HCT116 (cell line): ENCODE results near the gene ATP1A1. TPM values are rescaled to one million over a fixed set of nuclear protein-coding genes. Genes with fewer than 3 reads are reported as not detected.

Source experiments
- ATAC-seq: fragments of 200-7000 bp; cut with Tn5 transposase; 2 replicates; pipeline ENCODE4 v1.9.1; 2020; ENCODE audit warnings: mild to moderate bottlenecking, moderate library complexity
- BruUV-seq: library from RNA; stranded (reverse); fragments of 400-500 nt; replicated peaks from 2 replicates; lab custom pipeline; 2021; lab: Mats Ljungman, UMichigan
- CTCF ChIA-PET: fragments of 300-600 bp; sonication (Branson Sonifier 250); formaldehyde crosslinking; loops from one replicate; lab custom pipeline; 2021; ENCODE audit warnings: antibody characterized with exemption; lab: Charles Lee
- POLR2A ChIA-PET: fragments of 300-600, 350-600 bp; sonication (Branson Sonifier 250); formaldehyde crosslinking; loops from one replicate; lab custom pipeline; 2021; ENCODE audit warnings: antibody characterized with exemption; lab: Charles Lee
- RAD21 ChIA-PET, 2 experiments: fragments of 300-600 bp; sonication (Branson Sonifier 250); formaldehyde crosslinking; loops; one replicate each; lab custom pipeline; 2023; ENCODE audit warnings: low total read pairs in 2 of 2; ENCODE audit not compliant: uncharacterized antibody in 2 of 2, unreplicated experiment in 2 of 2, low non-redundant PET in 1 of 2; lab: Charles Lee
- DNase-seq: peaks from one replicate; pipeline ENCODE4 v3.0.0-alpha.2; 2010; ENCODE audit warnings: low read depth, low spot score
- H2AFZ ChIP-seq: fragments of 200-600 bp; shearing (Covaris generic), sonication (generic); 2 replicates; pipeline ENCODE4 v1.6.1; 2017; ENCODE audit warnings: low read depth, mixed run types, mixed read lengths, antibody characterized with exemption, low read length; ENCODE audit not compliant: poor library complexity, severe bottlenecking
- H3K27ac ChIP-seq: 2 replicates; pipeline ENCODE4 v1.5.1; 2012; ENCODE audit warnings: low read depth, low read length
- H3K27me3 ChIP-seq: fragments of 200-600 bp; sonication (generic); 2 replicates; pipeline ENCODE4 v1.6.1; 2016; ENCODE audit warnings: mixed run types, low read length, mixed read lengths; ENCODE audit not compliant: insufficient read depth
- H3K36me3 ChIP-seq, 2 experiments: fragments of 200-500 bp in 1 of 2; fragments of 200-600 bp in 1 of 2; sonication (Bioruptor generic) in 1 of 2; sonication (generic) in 1 of 2; 2 replicates each; pipeline versions ENCODE4 v1.5.1 to v1.6.1; 2014 to 2016; ENCODE audit warnings: low read length in 2 of 2, inconsistent platforms in 1 of 2, mixed read lengths in 1 of 2, mixed run types in 1 of 2; ENCODE audit not compliant: insufficient read depth in 2 of 2, control insufficient read depth in 1 of 2
- H3K4me1 ChIP-seq, 2 experiments: fragments of 200-600 bp in 1 of 2; sonication (generic) in 1 of 2; 2 replicates each; pipeline versions ENCODE4 v1.5.1 to v1.6.1; 2012 to 2017; ENCODE audit warnings: low read length in 2 of 2, inconsistent platforms in 1 of 2, mild to moderate bottlenecking in 1 of 2, mixed read lengths in 1 of 2, mixed run types in 1 of 2, moderate library complexity in 1 of 2; ENCODE audit not compliant: insufficient read depth in 2 of 2, control insufficient read depth in 1 of 2
- H3K4me2 ChIP-seq: fragments of 200-600 bp; sonication (generic); 2 replicates; pipeline ENCODE4 v1.6.1; 2017; ENCODE audit warnings: mixed run types, low read length, mixed read lengths
- H3K4me3 ChIP-seq, 2 experiments: fragments of 200-600 bp in 1 of 2; sonication (generic) in 1 of 2; replicated peaks in 1 of 2; 2 replicates each; pipeline ENCODE4 v1.5.1; 2011 to 2016; ENCODE audit warnings: low read length in 2 of 2, control low read depth in 1 of 2, low read depth in 1 of 2, mild to moderate bottlenecking in 1 of 2, mixed read lengths in 1 of 2, mixed run types in 1 of 2
- H3K79me2 ChIP-seq: fragments of 200-600 bp; sonication (generic); 2 replicates; pipeline ENCODE4 v1.6.1; 2017; ENCODE audit warnings: mild to moderate bottlenecking, mixed run types, low read length, moderate library complexity, mixed read lengths; ENCODE audit not compliant: insufficient read depth
- H3K9ac ChIP-seq: fragments of 200-600 bp; sonication (generic); 2 replicates; pipeline ENCODE4 v1.6.1; 2016; ENCODE audit warnings: low read length, mixed read lengths
- H3K9me2 ChIP-seq: fragments of 200-600 bp; sonication (generic), shearing (Covaris generic); 2 replicates; pipeline ENCODE4 v1.6.1; 2017; ENCODE audit warnings: mixed run types, mild to moderate bottlenecking, moderate library complexity; ENCODE audit not compliant: insufficient read depth
- H3K9me3 ChIP-seq, 2 experiments: fragments of 200-500 bp in 1 of 2; fragments of 200-600 bp in 1 of 2; sonication (Bioruptor generic) in 1 of 2; sonication (generic) in 1 of 2; 2 replicates each; pipeline ENCODE4 v1.6.1; 2014 to 2017; ENCODE audit warnings: low read length in 2 of 2, mixed read lengths in 2 of 2, inconsistent platforms in 1 of 2, low read depth in 1 of 2, mild to moderate bottlenecking in 1 of 2, mixed run types in 1 of 2, moderate library complexity in 1 of 2; ENCODE audit not compliant: control insufficient read depth in 1 of 2, insufficient read depth in 1 of 2
- H4K20me1 ChIP-seq: fragments of 200-600 bp; sonication (generic), shearing (Covaris generic); 2 replicates; pipeline ENCODE4 v1.6.1; 2017; ENCODE audit warnings: mixed run types, mild to moderate bottlenecking, moderate library complexity; ENCODE audit not compliant: insufficient read depth
- CBX3 ChIP-seq: IDR thresholded peaks from 2 replicates; pipeline ENCODE4 v1.6.1; 2012; ENCODE audit warnings: low read depth
- CEBPB ChIP-seq: IDR thresholded peaks from 2 replicates; pipeline ENCODE4 v1.6.1; 2012; ENCODE audit warnings: low read depth
- EGR1 ChIP-seq: IDR thresholded peaks from 2 replicates; pipeline ENCODE4 v1.6.1; 2012; ENCODE audit warnings: low read depth
- ELF1 ChIP-seq: IDR thresholded peaks from 2 replicates; pipeline ENCODE4 v1.6.1; 2012; ENCODE audit warnings: low read depth, borderline replicate concordance
- EZH2 ChIP-seq: fragments of 200-600 bp; sonication (generic); IDR thresholded peaks from 2 replicates; pipeline ENCODE4 v1.6.1; 2017; ENCODE audit warnings: antibody characterized with exemption, mixed run types
- FOSL1 ChIP-seq: IDR thresholded peaks from 2 replicates; pipeline ENCODE4 v1.6.1; 2012; ENCODE audit warnings: low read depth
- JUND ChIP-seq: IDR thresholded peaks from 2 replicates; pipeline ENCODE4 v1.6.1; 2012
- TCF7L2 ChIP-seq: IDR thresholded peaks from 2 replicates; pipeline ENCODE4 v1.7.0; 2011; ENCODE audit warnings: borderline replicate concordance, inconsistent platforms; ENCODE audit not compliant: insufficient read depth, insufficient read length; ENCODE audit errors: extremely low read depth
- YY1 ChIP-seq: IDR thresholded peaks from 2 replicates; pipeline ENCODE4 v1.6.1; 2011; ENCODE audit warnings: low read length, low read depth, moderate library complexity, mild to moderate bottlenecking; ENCODE audit not compliant: insufficient replicate concordance; ENCODE audit errors: extremely low read depth
- ZFX ChIP-seq: fragments of 450-650 bp; IDR thresholded peaks from 2 replicates; pipeline ENCODE4 v1.6.1; 2017
- ZNF274 ChIP-seq: fragments of 200-500 bp; sonication (Bioruptor generic); IDR thresholded peaks from 2 replicates; pipeline ENCODE4 v1.6.1; 2014; ENCODE audit warnings: mild to moderate bottlenecking, low read depth, low read length, inconsistent platforms
- intact Hi-C: fragments of 100-400 bp; cut with micrococcal nuclease; formaldehyde crosslinking; loops from 2 replicates; pipeline ENCODE4 v1.10.0; 2022
- total RNA-seq: library from RNA; stranded (reverse); gene quantifications from one replicate; pipeline ENCODE4 v1.2.1, GENCODE V29; 2021; ENCODE audit not compliant: unreplicated experiment
- TF ChIP-seq, protein P1 (sequence below): IDR thresholded peaks from 2 replicates; pipeline ENCODE4 v1.6.1; 2011; ENCODE audit warnings: mild to moderate bottlenecking, low read length, moderate library complexity; ENCODE audit not compliant: insufficient replicate concordance; ENCODE audit errors: extremely low read depth
- TF ChIP-seq, protein P2 (sequence below): IDR thresholded peaks from 2 replicates; pipeline ENCODE4 v1.6.1; 2012

The ATP1A1 gene
- total RNA-seq, 1 experiment from 2014 or later, result 290 TPM

DNA sequence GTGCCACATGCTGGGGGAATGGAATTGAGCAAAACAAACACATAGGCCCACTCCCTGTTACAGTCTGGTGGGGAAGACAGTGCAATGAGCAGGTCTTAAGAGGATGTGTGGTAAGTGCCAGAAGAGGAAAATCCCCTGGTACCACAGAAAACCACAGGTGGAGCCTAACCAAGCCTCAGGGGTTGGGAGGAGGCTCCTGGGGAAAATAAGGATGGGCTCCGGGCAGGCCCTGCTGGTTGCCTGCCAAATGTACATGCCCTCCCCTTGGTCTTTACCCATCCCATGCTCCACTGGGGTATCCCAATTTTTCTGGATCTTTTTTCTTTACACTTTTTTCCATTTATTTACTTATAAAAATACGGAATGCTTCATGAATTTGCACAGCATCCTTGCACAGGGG lies 40.4 kb downstream of the ATP1A1 start:
- intact Hi-C loops, result no loop called here
- Histone ChIP-seq H3K9me2 (no peaks in the 10 kb centered on the region), H3K79me2 (peaks cover 11% of the 10 kb centered on the region), H3K9me3 (no peaks in the 10 kb centered on the region), H3K4me2 (no peak overlapping the region), H3K36me3 (no peaks in the 10 kb centered on the region), H3K27ac (no peak overlapping the region), H3K4me1 (peaks cover 0 to 28% of the 10 kb centered on the region in 2 experiments; a peak in 3 of 4 replicates), H3K4me3 (no peak overlapping the region), H2AFZ (no peak overlapping the region), H3K9ac (no peak overlapping the region), H3K27me3 (no peaks in the 10 kb centered on the region), H4K20me1 (no peaks in the 10 kb centered on the region)
- ATAC-seq (no peak), DNase-seq (no peak)
- CTCF ChIA-PET, result no interaction called here
- RAD21 ChIA-PET, result no interaction called here
- TF ChIP-seq ELF1, result no peak
- TF ChIP-seq CEBPB, result no peak
- TF ChIP-seq EGR1, result no peak
- POLR2A ChIA-PET, result no interaction called here
- no TSS peak for BruUV-seq

DNA sequence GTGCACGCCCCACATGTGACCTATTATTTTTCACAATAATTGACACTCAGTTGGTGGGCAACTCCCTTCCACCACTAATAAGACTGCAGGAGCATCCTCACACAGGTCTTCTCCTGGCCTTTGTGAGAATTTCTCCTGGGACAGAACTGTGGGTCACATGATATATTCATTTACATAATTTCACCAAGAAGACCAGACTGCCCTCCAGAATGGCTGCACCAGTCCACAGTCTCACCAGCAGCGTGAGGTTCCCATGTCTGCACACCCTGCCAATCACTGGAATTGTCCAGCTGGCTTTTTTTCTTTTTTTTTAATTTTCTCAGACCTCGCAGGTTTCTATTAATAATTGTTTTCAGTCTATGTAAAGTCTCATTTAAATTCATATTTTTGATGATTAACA lies 41.3 kb downstream of the ATP1A1 start:
- Histone ChIP-seq H3K9ac (no peak overlapping the region), H3K4me2 (no peak overlapping the region), H3K79me2 (peaks cover 11% of the 10 kb centered on the region), H3K9me3 (no peaks in the 10 kb centered on the region), H3K27me3 (no peaks in the 10 kb centered on the region), H3K27ac (no peak overlapping the region), H3K4me3 (no peak overlapping the region), H3K9me2 (no peaks in the 10 kb centered on the region), H4K20me1 (no peaks in the 10 kb centered on the region)
- intact Hi-C loops, result no loop called here
- BruUV-seq, result no TSS peak
- ChIA-PET RAD21 (no interaction called here), POLR2A (no interaction called here), CTCF (no interaction called here)
- ATAC-seq, result no peak
- TF ChIP-seq FOSL1 (no peak), TCF7L2 (no peak), YY1 (no peak), ZFX (no peak), ZNF274 (no peak), JUND (no peak), EZH2 (no peak), CBX3 (no peak), CEBPB (no peak)
- TF ChIP-seq, protein P1, sequence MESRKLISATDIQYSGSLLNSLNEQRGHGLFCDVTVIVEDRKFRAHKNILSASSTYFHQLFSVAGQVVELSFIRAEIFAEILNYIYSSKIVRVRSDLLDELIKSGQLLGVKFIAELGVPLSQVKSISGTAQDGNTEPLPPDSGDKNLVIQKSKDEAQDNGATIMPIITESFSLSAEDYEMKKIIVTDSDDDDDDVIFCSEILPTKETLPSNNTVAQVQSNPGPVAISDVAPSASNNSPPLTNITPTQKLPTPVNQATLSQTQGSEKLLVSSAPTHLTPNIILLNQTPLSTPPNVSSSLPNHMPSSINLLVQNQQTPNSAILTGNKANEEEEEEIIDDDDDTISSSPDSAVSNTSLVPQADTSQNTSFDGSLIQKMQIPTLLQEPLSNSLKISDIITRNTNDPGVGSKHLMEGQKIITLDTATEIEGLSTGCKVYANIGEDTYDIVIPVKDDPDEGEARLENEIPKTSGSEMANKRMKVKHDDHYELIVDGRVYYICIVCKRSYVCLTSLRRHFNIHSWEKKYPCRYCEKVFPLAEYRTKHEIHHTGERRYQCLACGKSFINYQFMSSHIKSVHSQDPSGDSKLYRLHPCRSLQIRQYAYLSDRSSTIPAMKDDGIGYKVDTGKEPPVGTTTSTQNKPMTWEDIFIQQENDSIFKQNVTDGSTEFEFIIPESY, result no peak
- TF ChIP-seq, protein P2, sequence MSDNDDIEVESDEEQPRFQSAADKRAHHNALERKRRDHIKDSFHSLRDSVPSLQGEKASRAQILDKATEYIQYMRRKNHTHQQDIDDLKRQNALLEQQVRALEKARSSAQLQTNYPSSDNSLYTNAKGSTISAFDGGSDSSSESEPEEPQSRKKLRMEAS, result no peak
- TF ChIP-seq, all 23 proteins: peak for 0
- H3K4me1 ChIP-seq, result peaks cover 6 to 28% of the 10 kb centered on the region in 2 experiments; a peak in 3 of 4 replicates
- no peak overlapping the region for H2AFZ ChIP-seq
- no peaks in the 10 kb centered on the region for H3K36me3 ChIP-seq
- no peak for DNase-seq
